CD4-positive, alpha-beta T cell (primary cell): ENCODE measurements around the gene SOHLH1. TPM values are rescaled to one million over a fixed set of nuclear protein-coding genes. Genes with fewer than 3 reads are reported as not detected.
"Not testable (repeated sequence)": the region's sequence is repeated elsewhere in the genome, so short reads cannot be mapped to it uniquely, and the experiment has no call there.

Source experiments
- ATAC-seq: fragments of 200-7000 bp; cut with Tn5 transposase; one replicate; pipeline ENCODE4 v1.10.0; 2022; ENCODE audit warnings: mild to moderate bottlenecking; ENCODE audit not compliant: poor library complexity
- CTCF ChIA-PET: fragments of 350-600 bp; sonication (Branson Sonifier 250); formaldehyde crosslinking; loops from one replicate; lab custom pipeline; 2021; ENCODE audit warnings: antibody characterized with exemption, inconsistent platforms; lab: Charles Lee
- POLR2A ChIA-PET: fragments of 350-600 bp; sonication (Branson Sonifier 250); formaldehyde crosslinking; loops from one replicate; lab custom pipeline; 2021; ENCODE audit warnings: antibody characterized with exemption, inconsistent platforms; lab: Charles Lee
- DNase-seq, 14 experiments: peaks; one replicate each; pipeline ENCODE4 v3.0.0-alpha.2; 2013 to 2020; ENCODE audit warnings: mixed read lengths in 2 of 14
- H3K27ac ChIP-seq, 2 donors: one replicate each; pipeline versions ENCODE4 v1.5.1 to v1.7.0; 2013; ENCODE audit warnings: low read length in 2 of 2, low read depth in 1 of 2, mild to moderate bottlenecking in 1 of 2
- H3K27me3 ChIP-seq, 2 experiments: 1 replicate in 1 of 2; 2 replicates in 1 of 2; pipeline versions ENCODE4 v1.6.1 to v1.7.0; 2013; ENCODE audit warnings: low read length in 2 of 2, control low read depth in 1 of 2, mild to moderate bottlenecking in 1 of 2, moderate library complexity in 1 of 2; ENCODE audit not compliant: insufficient read depth in 2 of 2, control insufficient read depth in 1 of 2
- H3K36me3 ChIP-seq: one replicate; pipeline ENCODE4 v1.6.1; 2013; ENCODE audit warnings: low read length, control low read depth; ENCODE audit not compliant: insufficient read depth
- H3K4me1 ChIP-seq: one replicate; pipeline ENCODE4 v1.6.1; 2013; ENCODE audit warnings: low read length, control low read depth; ENCODE audit not compliant: insufficient read depth
- H3K4me3 ChIP-seq: one replicate; pipeline ENCODE4 v1.5.1; 2013; ENCODE audit warnings: mild to moderate bottlenecking, low read length, moderate library complexity
- H3K9me3 ChIP-seq, 2 experiments: 1 replicate in 1 of 2; 2 replicates in 1 of 2; pipeline versions ENCODE4 v1.6.1 to v1.7.0; 2013; ENCODE audit warnings: low read length in 2 of 2, mild to moderate bottlenecking in 2 of 2, control low read depth in 1 of 2, moderate library complexity in 1 of 2; ENCODE audit not compliant: control insufficient read depth in 1 of 2, insufficient read depth in 1 of 2
- H3K27ac Mint-ChIP-seq: one replicate; pipeline ENCODE4 v1.8.0; 2020; ENCODE audit warnings: mixed read lengths
- H3K27me3 Mint-ChIP-seq: one replicate; pipeline ENCODE4 v1.8.0; 2021; ENCODE audit warnings: mixed read lengths
- H3K36me3 Mint-ChIP-seq: one replicate; pipeline ENCODE4 v1.8.0; 2021; ENCODE audit warnings: low read depth, mixed read lengths
- H3K4me1 Mint-ChIP-seq: one replicate; pipeline ENCODE4 v1.8.0; 2021; ENCODE audit warnings: low read depth, mixed read lengths
- H3K4me3 Mint-ChIP-seq: one replicate; pipeline ENCODE4 v1.8.0; 2020; ENCODE audit warnings: mild to moderate bottlenecking, mixed read lengths
- H3K9me3 Mint-ChIP-seq: one replicate; pipeline ENCODE4 v1.8.0; 2020; ENCODE audit warnings: mixed read lengths
- CTCF ChIP-seq: fragments of 200-600 bp; IDR thresholded peaks from one replicate; pipeline ENCODE4 v1.8.0; 2022; ENCODE audit warnings: antibody characterized with exemption, mild to moderate bottlenecking
- intact Hi-C, 2 experiments: fragments of 100-400 bp; cut with DNase I in 1 of 2; cut with micrococcal nuclease in 1 of 2; formaldehyde crosslinking; loops; one replicate each; pipeline versions ENCODE4 v1.15.1 to v1.9.0; 2023 to 2025; cut with DNase I, micrococcal nuclease
- total RNA-seq, 174 experiments: library from RNA in 2 of 174; stranded (reverse) in 2 of 174; gene quantifications; one replicate each; pipeline ENCODE4 v1.2.3 and lab custom pipeline; 2021 to 2026

SOHLH1 gene
- total RNA-seq, 2 experiments from 2014 or later, result not detected

- no peaks in the 10 kb centered on the region for H3K9me3 Mint-ChIP-seq
- Histone ChIP-seq H3K9me3 (no peaks in the 10 kb centered on the region), H3K27ac (no peak overlapping the region), H3K27me3 (no peaks in the 10 kb centered on the region), H3K36me3 (no peaks in the 10 kb centered on the region), H3K4me1 (no peaks in the 10 kb centered on the region), H3K4me3 (no peak overlapping the region)
- no peaks in the 10 kb centered on the region for H3K4me1 Mint-ChIP-seq
- no peak overlapping the region for H3K4me3 Mint-ChIP-seq
- no peak overlapping the region for H3K27ac Mint-ChIP-seq
- intact Hi-C loops, result no loop called here
- ATAC-seq (no peak), DNase-seq (no peak)
- no peak for TF ChIP-seq CTCF
- H3K27me3 Mint-ChIP-seq, result peaks cover 4% of the 10 kb centered on the region
- no peaks in the 10 kb centered on the region for H3K36me3 Mint-ChIP-seq
- POLR2A ChIA-PET, result no interaction called here
- CTCF ChIA-PET, result no interaction called here
Measured at GRCh38 chr9:135676891-135677290, 22.4 kb downstream of the SOHLH1 start.

- H3K27me3 ChIP-seq, result no peaks in the 10 kb centered on the region
- DNase-seq (no peak), ATAC-seq (no peak)
- H3K9me3 Mint-ChIP-seq, result no peaks in the 10 kb centered on the region
- H3K4me1 Mint-ChIP-seq, result no peaks in the 10 kb centered on the region
- H3K27ac ChIP-seq, result no peak overlapping the region
- TF ChIP-seq CTCF, result no peak
- CTCF ChIA-PET, result no interaction called here
- H3K9me3 ChIP-seq, result peaks cover 0 to 9% of the 10 kb centered on the region in 2 experiments
- H3K36me3 Mint-ChIP-seq, result no peaks in the 10 kb centered on the region
- H3K4me3 ChIP-seq, result no peak overlapping the region
- H3K36me3 ChIP-seq, result no peaks in the 10 kb centered on the region
- H3K27ac Mint-ChIP-seq, result no peak overlapping the region
- POLR2A ChIA-PET, result no interaction called here
- no peak overlapping the region for H3K4me3 Mint-ChIP-seq
- intact Hi-C loops, result no loop called here
- H3K4me1 ChIP-seq, result no peaks in the 10 kb centered on the region
- peaks cover 4% of the 10 kb centered on the region for H3K27me3 Mint-ChIP-seq
Measured at GRCh38 chr9:135674977-135675376, 24.3 kb downstream of the SOHLH1 start.

- no peak overlapping the region for H3K4me3 Mint-ChIP-seq
- Histone ChIP-seq H3K27ac (no peak overlapping the region), H3K27me3 (no peaks in the 10 kb centered on the region), H3K36me3 (no peaks in the 10 kb centered on the region), H3K9me3 (peaks cover 0 to 16% of the 10 kb centered on the region in 2 experiments), H3K4me3 (no peak overlapping the region), H3K4me1 (no peaks in the 10 kb centered on the region)
- POLR2A ChIA-PET, result no interaction called here
- TF ChIP-seq CTCF, result no peak
- H3K27ac Mint-ChIP-seq, result no peak overlapping the region
- DNase-seq (no peak), ATAC-seq (no peak)
- peaks cover 4% of the 10 kb centered on the region for H3K27me3 Mint-ChIP-seq
- CTCF ChIA-PET, result no interaction called here
- no peaks in the 10 kb centered on the region for H3K4me1 Mint-ChIP-seq
- H3K36me3 Mint-ChIP-seq, result no peaks in the 10 kb centered on the region
- H3K9me3 Mint-ChIP-seq, result no peaks in the 10 kb centered on the region
- intact Hi-C loops, result no loop called here
Measured at GRCh38 chr9:135673941-135674340, 25.3 kb downstream of the SOHLH1 start.

GRCh38 chr9:135672786-135673185 is 26.5 kb downstream of the SOHLH1 start:
- H3K4me1 Mint-ChIP-seq, DNase-seq, H3K27me3 Mint-ChIP-seq, H3K9me3 Mint-ChIP-seq, H3K4me3 ChIP-seq, intact Hi-C loops, CTCF ChIA-PET, H3K36me3 ChIP-seq, H3K27ac Mint-ChIP-seq, H3K4me3 Mint-ChIP-seq, H3K4me1 ChIP-seq, H3K27me3 ChIP-seq, ATAC-seq, H3K27ac ChIP-seq, H3K36me3 Mint-ChIP-seq, POLR2A ChIA-PET: not testable (repeated sequence)
- peaks cover 0 to 16% of the 10 kb centered on the region in 2 experiments for H3K9me3 ChIP-seq
